ENCODE measurements around the gene SMARCB1. TPM values are rescaled to one million over a fixed set of nuclear protein-coding genes. Genes with fewer than 3 reads are reported as not detected.
A peak's percentile ranks its signal among the peaks of the same experiment; 100 is the strongest.

The SMARCB1 gene
- total and polyA plus RNA-seq, 5 donors from 2014 or later = 28.3 to 58.4 (median 30.6) TPM

- no peak overlapping the region for H3K4me3 Mint-ChIP-seq
- peaks cover 7 to 15% (median 12%) of the 10 kb centered on the region in 4 donors for H3K4me1 Mint-ChIP-seq
- Histone ChIP-seq H3K27me3 (ENCODE audit: control insufficient read depth, insufficient read depth, low read length) (no peaks in the 10 kb centered on the region), H3K9me3 (ENCODE audit: control insufficient read depth in 2 of 2, low read length in 2 of 2) (no peaks in the 10 kb centered on the region), H3K36me3 (ENCODE audit: control insufficient read depth, insufficient read depth, low read length) (peaks cover 61% of the 10 kb centered on the region), H3K4me3 (ENCODE audit: low read depth, low read length) (no peak overlapping the region), H3K4me1 (ENCODE audit: control insufficient read depth, insufficient read depth, low read length, poor library complexity, severe bottlenecking) (no peaks in the 10 kb centered on the region), H3K27ac (ENCODE audit: insufficient read depth, low read length, poor library complexity, severe bottlenecking) (no peak overlapping the region)
- DNase-seq = peak in 1 of 3 donors; percentile 68
- no peak for ATAC-seq (ENCODE audit: low read depth in 2 of 2)
- no peaks in the 10 kb centered on the region for H3K9me3 Mint-ChIP-seq
- H3K27me3 Mint-ChIP-seq = no peaks in the 10 kb centered on the region
- peaks cover 36% of the 10 kb centered on the region for H3K36me3 Mint-ChIP-seq
- peak overlapping the region in 1 of 3 donors; percentile 62 for H3K27ac Mint-ChIP-seq
These were observed 40.0 kb downstream of the SMARCB1 start for GRCh38 chr22:23826510-23827350.

GRCh38 chr22:23827351-23827995, 40.7 kb downstream of the SMARCB1 start:
- Mint-ChIP-seq H3K9me3 (no peaks in the 10 kb centered on the region), H3K36me3 (peaks cover 34% of the 10 kb centered on the region), H3K4me1 (peaks cover 7 to 15% (median 12%) of the 10 kb centered on the region in 4 donors), H3K4me3 (no peak overlapping the region), H3K27ac (peak overlapping the region in 1 of 3 donors; percentile 66), H3K27me3 (no peaks in the 10 kb centered on the region)
- Histone ChIP-seq H3K9me3 (ENCODE audit: control insufficient read depth in 2 of 2, low read length in 2 of 2) (no peaks in the 10 kb centered on the region), H3K4me3 (ENCODE audit: low read depth, low read length) (no peak overlapping the region), H3K36me3 (ENCODE audit: control insufficient read depth, insufficient read depth, low read length) (peaks cover 58% of the 10 kb centered on the region), H3K27me3 (ENCODE audit: control insufficient read depth, insufficient read depth, low read length) (no peaks in the 10 kb centered on the region), H3K4me1 (ENCODE audit: control insufficient read depth, insufficient read depth, low read length, poor library complexity, severe bottlenecking) (no peaks in the 10 kb centered on the region), H3K27ac (ENCODE audit: insufficient read depth, low read length, poor library complexity, severe bottlenecking) (no peak overlapping the region)
- DNase-seq = no peak
- no peak for ATAC-seq (ENCODE audit: low read depth in 2 of 2)

- H3K27ac ChIP-seq (ENCODE audit: insufficient read depth, low read length, poor library complexity, severe bottlenecking) = no peak overlapping the region
- H3K9me3 Mint-ChIP-seq = no peaks in the 10 kb centered on the region
- H3K27me3 ChIP-seq (ENCODE audit: control insufficient read depth, insufficient read depth, low read length) = no peaks in the 10 kb centered on the region
- ATAC-seq (ENCODE audit: low read depth in 2 of 2) = no peak
- H3K4me3 ChIP-seq (ENCODE audit: low read depth, low read length) = no peak overlapping the region
- H3K4me1 ChIP-seq (ENCODE audit: control insufficient read depth, insufficient read depth, low read length, poor library complexity, severe bottlenecking) = no peaks in the 10 kb centered on the region
- H3K36me3 ChIP-seq (ENCODE audit: control insufficient read depth, insufficient read depth, low read length) = peaks cover 56% of the 10 kb centered on the region
- peak overlapping the region in 2 of 3 donors; percentile 59 to 83 for H3K27ac Mint-ChIP-seq
- H3K36me3 Mint-ChIP-seq = peaks cover 19% of the 10 kb centered on the region
- no peaks in the 10 kb centered on the region for H3K27me3 Mint-ChIP-seq
- H3K4me1 Mint-ChIP-seq = peaks cover 7 to 13% (median 10%) of the 10 kb centered on the region in 4 donors
- H3K9me3 ChIP-seq (ENCODE audit: control insufficient read depth in 2 of 2, low read length in 2 of 2) = no peaks in the 10 kb centered on the region
- no peak overlapping the region for H3K4me3 Mint-ChIP-seq
- DNase-seq = no peak
These were observed 42.3 kb downstream of the SMARCB1 start for GRCh38 chr22:23828800-23829680.

GRCh38 chr22:23829845-23830372, 43.1 kb downstream of the SMARCB1 start:
- Histone ChIP-seq H3K27ac (ENCODE audit: insufficient read depth, low read length, poor library complexity, severe bottlenecking) (no peak overlapping the region), H3K9me3 (ENCODE audit: control insufficient read depth in 2 of 2, low read length in 2 of 2) (no peaks in the 10 kb centered on the region), H3K4me3 (ENCODE audit: low read depth, low read length) (no peak overlapping the region), H3K27me3 (ENCODE audit: control insufficient read depth, insufficient read depth, low read length) (no peaks in the 10 kb centered on the region), H3K4me1 (ENCODE audit: control insufficient read depth, insufficient read depth, low read length, poor library complexity, severe bottlenecking) (no peaks in the 10 kb centered on the region), H3K36me3 (ENCODE audit: control insufficient read depth, insufficient read depth, low read length) (peaks cover 54% of the 10 kb centered on the region)
- Mint-ChIP-seq H3K27me3 (no peaks in the 10 kb centered on the region), H3K4me1 (peaks cover 7 to 13% (median 10%) of the 10 kb centered on the region in 4 donors), H3K27ac (no peak overlapping the region), H3K9me3 (no peaks in the 10 kb centered on the region), H3K4me3 (no peak overlapping the region), H3K36me3 (peaks cover 16% of the 10 kb centered on the region)
- no peak for ATAC-seq (ENCODE audit: low read depth in 2 of 2)
- no peak for DNase-seq

GRCh38 chr22:23831261-23831660, 44.5 kb downstream of the SMARCB1 start:
- H3K4me1 Mint-ChIP-seq = peaks cover 7 to 13% (median 9%) of the 10 kb centered on the region in 4 donors
- no peaks in the 10 kb centered on the region for H3K9me3 Mint-ChIP-seq
- no peaks in the 10 kb centered on the region for H3K4me1 ChIP-seq (ENCODE audit: control insufficient read depth, insufficient read depth, low read length, poor library complexity, severe bottlenecking)
- DNase-seq (no peak), ATAC-seq (ENCODE audit: low read depth in 2 of 2) (no peak)
- no peak overlapping the region for H3K4me3 ChIP-seq (ENCODE audit: low read depth, low read length)
- no peaks in the 10 kb centered on the region for H3K9me3 ChIP-seq (ENCODE audit: control insufficient read depth in 2 of 2, low read length in 2 of 2)
- H3K27ac Mint-ChIP-seq = no peak overlapping the region
- no peak overlapping the region for H3K27ac ChIP-seq (ENCODE audit: insufficient read depth, low read length, poor library complexity, severe bottlenecking)
- no peaks in the 10 kb centered on the region for H3K27me3 ChIP-seq (ENCODE audit: control insufficient read depth, insufficient read depth, low read length)
- peaks cover 10% of the 10 kb centered on the region for H3K36me3 Mint-ChIP-seq
- no peaks in the 10 kb centered on the region for H3K27me3 Mint-ChIP-seq
- peaks cover 41% of the 10 kb centered on the region for H3K36me3 ChIP-seq (ENCODE audit: control insufficient read depth, insufficient read depth, low read length)
- no peak overlapping the region for H3K4me3 Mint-ChIP-seq

- Histone ChIP-seq H3K27ac (ENCODE audit: insufficient read depth, low read length, poor library complexity, severe bottlenecking) (no peak overlapping the region), H3K4me1 (ENCODE audit: control insufficient read depth, insufficient read depth, low read length, poor library complexity, severe bottlenecking) (no peaks in the 10 kb centered on the region), H3K36me3 (ENCODE audit: control insufficient read depth, insufficient read depth, low read length) (peaks cover 36% of the 10 kb centered on the region), H3K27me3 (ENCODE audit: control insufficient read depth, insufficient read depth, low read length) (no peaks in the 10 kb centered on the region), H3K4me3 (ENCODE audit: low read depth, low read length) (no peak overlapping the region), H3K9me3 (ENCODE audit: control insufficient read depth in 2 of 2, low read length in 2 of 2) (no peaks in the 10 kb centered on the region)
- H3K9me3 Mint-ChIP-seq = peaks cover 0 to 2% (median 0%) of the 10 kb centered on the region in 7 donors
- peaks cover 7% of the 10 kb centered on the region for H3K36me3 Mint-ChIP-seq
- H3K27me3 Mint-ChIP-seq = no peaks in the 10 kb centered on the region
- no peak for DNase-seq
- H3K4me1 Mint-ChIP-seq = peaks cover 6 to 13% (median 8%) of the 10 kb centered on the region in 4 donors
- no peak overlapping the region for H3K27ac Mint-ChIP-seq
- H3K4me3 Mint-ChIP-seq = no peak overlapping the region
- no peak for ATAC-seq (ENCODE audit: low read depth in 2 of 2)
These were observed 45.0 kb downstream of the SMARCB1 start for GRCh38 chr22:23831781-23832180.
